GM12878 (cell line): ENCODE results near the gene TNP1. TPM values are rescaled to one million over a fixed set of nuclear protein-coding genes. Genes with fewer than 3 reads are reported as not detected.

Source experiments
- ATAC-seq: fragments of 200-7000 bp; cut with Tn5 transposase; 3 replicates; pipeline ENCODE4 v1.9.1; 2020; ENCODE audit warnings: mild to moderate bottlenecking, moderate library complexity
- BruUV-seq: library from RNA; stranded (reverse); fragments of 400-500 nt; replicated peaks from 2 replicates; lab custom pipeline; 2021; lab: Mats Ljungman, UMichigan
- CTCF ChIA-PET: fragments of 300-600 bp; sonication (Branson Sonifier 250); formaldehyde crosslinking; extraction: SDS; loops from one replicate; lab custom pipeline; 2021; ENCODE audit warnings: inconsistent platforms; lab: Yijun Ruan, JAX
- POLR2A ChIA-PET: fragments of 350-600 bp; formaldehyde crosslinking; extraction: SDS; loops from one replicate; lab custom pipeline; 2021; ENCODE audit warnings: inconsistent platforms; lab: Charles Lee
- RAD21 ChIA-PET: fragments of 300-600 bp; sonication (Branson Sonifier 250); formaldehyde crosslinking; loops from one replicate; lab custom pipeline; 2023; ENCODE audit warnings: antibody characterized with exemption; ENCODE audit not compliant: unreplicated experiment; lab: Charles Lee
- SMC1A ChIA-PET: fragments of 300-600 bp; sonication (Branson Sonifier 250); formaldehyde crosslinking; loops from one replicate; lab custom pipeline; 2023; ENCODE audit not compliant: unreplicated experiment, uncharacterized antibody; lab: Charles Lee
- DNase-seq: peaks from one replicate; pipeline ENCODE4 v3.0.0-alpha.2; 2011; ENCODE audit warnings: low read depth, low spot score
- FAIRE-seq: peaks from 3 replicates; lab custom pipeline; 2011; peaks lifted over from hg19 to GRCh38; lab: Jason Lieb, UNC
- H2AFZ ChIP-seq: 2 replicates; pipeline ENCODE4 v1.6.0; 2011; ENCODE audit warnings: low read depth, low read length, control low read depth; ENCODE audit not compliant: control insufficient read depth
- H3K27ac ChIP-seq: 2 replicates; pipeline ENCODE4 v1.5.1; 2011; ENCODE audit warnings: control low read depth; ENCODE audit not compliant: control insufficient read depth, insufficient read depth
- H3K27me3 ChIP-seq, 2 experiments: replicated peaks in 1 of 2; 2 replicates each; pipeline versions ENCODE4 v1.6.0 to v1.6.1; 2011; ENCODE audit warnings: low read length in 1 of 2; ENCODE audit not compliant: control insufficient read depth in 2 of 2, insufficient read depth in 2 of 2
- H3K36me3 ChIP-seq, 2 experiments: 2 replicates each; pipeline ENCODE4 v1.5.1; 2011; ENCODE audit warnings: low read length in 1 of 2; ENCODE audit not compliant: control insufficient read depth in 2 of 2, insufficient read depth in 2 of 2
- H3K4me1 ChIP-seq: 2 replicates; pipeline ENCODE4 v1.6.1; 2011; ENCODE audit warnings: mild to moderate bottlenecking, low read length, moderate library complexity, mixed read lengths; ENCODE audit not compliant: control insufficient read depth, insufficient read depth
- H3K4me2 ChIP-seq: 2 replicates; pipeline ENCODE4 v1.6.0; 2011; ENCODE audit warnings: control low read depth; ENCODE audit not compliant: control insufficient read depth, insufficient read depth
- H3K4me3 ChIP-seq: fragments of 200-600 bp; sonication (generic); 2 replicates; pipeline ENCODE4 v1.5.1; 2016
- H3K79me2 ChIP-seq: 2 replicates; pipeline ENCODE4 v1.6.0; 2011; ENCODE audit warnings: low read length; ENCODE audit not compliant: control insufficient read depth, insufficient read depth
- H3K9ac ChIP-seq: 2 replicates; pipeline ENCODE4 v1.8.0; 2011; ENCODE audit warnings: low read length, control low read depth, mixed read lengths; ENCODE audit not compliant: control insufficient read depth, insufficient read depth
- H3K9me3 ChIP-seq: replicated peaks from 3 replicates; pipeline ENCODE4 v1.5.1; 2011; ENCODE audit warnings: mild to moderate bottlenecking, low read length; ENCODE audit not compliant: control insufficient read depth, insufficient read depth
- H4K20me1 ChIP-seq: 2 replicates; pipeline ENCODE4 v1.6.0; 2011; ENCODE audit not compliant: control insufficient read depth, insufficient read depth
- BCLAF1 ChIP-seq: fragments of 450-650 bp; IDR thresholded peaks from 2 replicates; pipeline ENCODE4 v1.6.1; 2017; ENCODE audit warnings: antibody characterized with exemption, mild to moderate bottlenecking, moderate library complexity
- CBX3 ChIP-seq: fragments of 200-600 bp; sonication (generic); IDR thresholded peaks from 2 replicates; pipeline ENCODE4 v1.6.1; 2016; ENCODE audit warnings: low read depth, borderline replicate concordance
- FOXK2 ChIP-seq: fragments of 450-650 bp; IDR thresholded peaks from 2 replicates; pipeline ENCODE4 v1.6.1; 2017; ENCODE audit warnings: mild to moderate bottlenecking, moderate library complexity
- JUNB ChIP-seq: IDR thresholded peaks from 2 replicates; pipeline ENCODE4 v1.6.1; 2016; ENCODE audit warnings: antibody characterized with exemption, mild to moderate bottlenecking
- NFYB ChIP-seq: IDR thresholded peaks from 2 replicates; pipeline ENCODE4 v1.6.1; 2011; ENCODE audit warnings: low read depth, mild to moderate bottlenecking, low read length, improper control_type of control experiment, moderate library complexity; ENCODE audit not compliant: insufficient read depth
- SIX5 ChIP-seq: IDR thresholded peaks from 2 replicates; pipeline ENCODE4 v1.6.1; 2011; ENCODE audit warnings: mild to moderate bottlenecking, low read depth, low read length, moderate library complexity; ENCODE audit not compliant: severe bottlenecking
- TCF3 ChIP-seq: IDR thresholded peaks from 2 replicates; pipeline ENCODE4 v1.6.1; 2012; ENCODE audit warnings: low read depth, mild to moderate bottlenecking, low read length, borderline replicate concordance; ENCODE audit not compliant: insufficient read depth
- WGBS: methylation state at CpG from one replicate; pipeline ENCODE4 v1.1.6; 2016; ENCODE audit warnings: low lambda C conversion rate; ENCODE audit not compliant: insufficient replicate concordance, insufficient coverage; ENCODE audit errors: missing lambda C conversion rate; 5-methylcytosine and 5-hydroxymethylcytosine counted together
- in situ Hi-C: fragments of 300-500 bp; cut with MboI; formaldehyde crosslinking; loops from 9 replicates; pipeline ENCODE4 v1.14.3; 2018; ENCODE audit warnings: mixed read lengths
- intact Hi-C: fragments of 100-400 bp; cut with micrococcal nuclease; formaldehyde crosslinking; loops from one replicate; pipeline ENCODE4 v1.14.2; 2022; ENCODE audit not compliant: unreplicated experiment
- polyA plus RNA-seq, 11 experiments: library from polyadenylated mRNA; depleted of rRNA in 4 of 11; unstranded in 6 of 11; stranded (reverse) in 5 of 11; fragments of >200 nt; fragmentation: Nextera tagmentation in 4 of 11; fragmentation: Illumina TruSeq in 1 of 11; extraction: Ambion mirVana in 4 of 11; extraction: Trizol in 1 of 11; gene quantifications; 1 replicate in 1 of 11; 2 replicates in 10 of 11; pipeline versions ENCODE4 v1.2.1 to v1.2.3, GENCODE V29; 2011 to 2016; ENCODE audit warnings: inconsistent platforms in 2 of 11, missing spikeins in 2 of 11, low read depth in 1 of 11
- total RNA-seq, 4 experiments: library from RNA; depleted of rRNA in 3 of 4; stranded (reverse); fragments of >200 nt in 3 of 4; fragmentation: Illumina TruSeq in 1 of 4; extraction: Trizol in 1 of 4; gene quantifications; 2 replicates each; pipeline versions ENCODE4 v1.2.1 to v1.2.3, GENCODE V29; 2013 to 2021

Gene TNP1
- total and polyA plus RNA-seq, 10 of the 15 experiments (the other 5 are each of a cell fraction or from before 2014, with no cell fraction given) = not detected

- TF ChIP-seq BCLAF1 (no peak), JUNB (no peak), SIX5 (no peak), CBX3 (no peak), TCF3 (no peak)
Observed at GRCh38 chr2:216863946-216864345, 4.1 kb upstream of the TNP1 start (continued).

GRCh38 chr2:216862628-216863398, 2.9 kb upstream of the TNP1 start:
- Histone ChIP-seq H3K4me2 (no peak overlapping the region), H3K4me3 (no peak overlapping the region), H3K79me2 (no peaks in the 10 kb centered on the region), H3K4me1 (no peaks in the 10 kb centered on the region), H2AFZ (no peak overlapping the region), H3K27ac (no peak overlapping the region), H3K9me3 (no peaks in the 10 kb centered on the region), H3K9ac (no peak overlapping the region), H3K36me3 (no peaks in the 10 kb centered on the region), H4K20me1 (no peaks in the 10 kb centered on the region), H3K27me3 (no peaks in the 10 kb centered on the region; a peak in 1 of 4 replicates)
- DNase-seq (no peak), ATAC-seq (no peak), FAIRE-seq (no peak)
- POLR2A ChIA-PET = no interaction called here
- no peak for TF ChIP-seq NFYB
- no peak for TF ChIP-seq FOXK2
- in situ Hi-C loops = no loop called here
- SMC1A ChIA-PET = no interaction called here
- 2% methylated on average over 8 of the region's 8 CpGs for WGBS
- RAD21 ChIA-PET = no interaction called here
- no TSS peak for BruUV-seq
- intact Hi-C loops = no loop called here
- CTCF ChIA-PET = no interaction called here
